Fibroblast of mammary gland (primary cell): ENCODE measurements around the gene NFKBIA.

Experiments
- DNase-seq: peaks from one replicate; pipeline ENCODE4 v3.0.0-alpha.2; 2010; ENCODE audit warnings: low read depth
- H3K4me3 ChIP-seq: 2 replicates; pipeline ENCODE4 v1.5.1; 2011; ENCODE audit warnings: low read depth, mild to moderate bottlenecking, low read length, moderate library complexity; ENCODE audit not compliant: control insufficient read depth
- TF ChIP-seq, protein P1 (sequence below): conservative IDR thresholded peaks from 2 replicates; pipeline ENCODE4 v1.5.1; 2011; ENCODE audit warnings: low read depth, low read length, inconsistent platforms; ENCODE audit not compliant: control insufficient read depth, insufficient read depth

Gene NFKBIA

DNA sequence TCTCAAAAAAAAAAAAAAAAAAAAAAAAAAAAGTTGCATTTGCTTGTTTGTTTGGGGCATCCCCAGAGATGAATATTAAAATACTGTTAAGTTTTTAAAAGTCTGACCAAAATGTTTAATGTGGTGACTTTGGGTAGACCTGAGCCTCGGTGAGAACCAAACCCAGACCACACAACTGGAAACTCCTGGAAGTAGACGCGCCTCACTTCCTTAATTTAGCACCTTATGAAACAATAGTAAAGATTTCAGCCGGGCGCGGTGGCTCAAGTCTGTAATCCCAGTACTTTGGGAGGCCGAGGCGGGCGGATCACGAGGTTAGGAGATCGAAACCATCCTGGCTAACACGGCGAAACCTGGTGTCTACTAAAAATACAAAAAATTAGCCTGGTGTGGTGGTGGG is 9.3 kb downstream of the NFKBIA start:
- DNase-seq, result no peak
- no peak overlapping the region for H3K4me3 ChIP-seq
- TF ChIP-seq, protein P1, sequence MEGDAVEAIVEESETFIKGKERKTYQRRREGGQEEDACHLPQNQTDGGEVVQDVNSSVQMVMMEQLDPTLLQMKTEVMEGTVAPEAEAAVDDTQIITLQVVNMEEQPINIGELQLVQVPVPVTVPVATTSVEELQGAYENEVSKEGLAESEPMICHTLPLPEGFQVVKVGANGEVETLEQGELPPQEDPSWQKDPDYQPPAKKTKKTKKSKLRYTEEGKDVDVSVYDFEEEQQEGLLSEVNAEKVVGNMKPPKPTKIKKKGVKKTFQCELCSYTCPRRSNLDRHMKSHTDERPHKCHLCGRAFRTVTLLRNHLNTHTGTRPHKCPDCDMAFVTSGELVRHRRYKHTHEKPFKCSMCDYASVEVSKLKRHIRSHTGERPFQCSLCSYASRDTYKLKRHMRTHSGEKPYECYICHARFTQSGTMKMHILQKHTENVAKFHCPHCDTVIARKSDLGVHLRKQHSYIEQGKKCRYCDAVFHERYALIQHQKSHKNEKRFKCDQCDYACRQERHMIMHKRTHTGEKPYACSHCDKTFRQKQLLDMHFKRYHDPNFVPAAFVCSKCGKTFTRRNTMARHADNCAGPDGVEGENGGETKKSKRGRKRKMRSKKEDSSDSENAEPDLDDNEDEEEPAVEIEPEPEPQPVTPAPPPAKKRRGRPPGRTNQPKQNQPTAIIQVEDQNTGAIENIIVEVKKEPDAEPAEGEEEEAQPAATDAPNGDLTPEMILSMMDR, result no peak

DNA sequence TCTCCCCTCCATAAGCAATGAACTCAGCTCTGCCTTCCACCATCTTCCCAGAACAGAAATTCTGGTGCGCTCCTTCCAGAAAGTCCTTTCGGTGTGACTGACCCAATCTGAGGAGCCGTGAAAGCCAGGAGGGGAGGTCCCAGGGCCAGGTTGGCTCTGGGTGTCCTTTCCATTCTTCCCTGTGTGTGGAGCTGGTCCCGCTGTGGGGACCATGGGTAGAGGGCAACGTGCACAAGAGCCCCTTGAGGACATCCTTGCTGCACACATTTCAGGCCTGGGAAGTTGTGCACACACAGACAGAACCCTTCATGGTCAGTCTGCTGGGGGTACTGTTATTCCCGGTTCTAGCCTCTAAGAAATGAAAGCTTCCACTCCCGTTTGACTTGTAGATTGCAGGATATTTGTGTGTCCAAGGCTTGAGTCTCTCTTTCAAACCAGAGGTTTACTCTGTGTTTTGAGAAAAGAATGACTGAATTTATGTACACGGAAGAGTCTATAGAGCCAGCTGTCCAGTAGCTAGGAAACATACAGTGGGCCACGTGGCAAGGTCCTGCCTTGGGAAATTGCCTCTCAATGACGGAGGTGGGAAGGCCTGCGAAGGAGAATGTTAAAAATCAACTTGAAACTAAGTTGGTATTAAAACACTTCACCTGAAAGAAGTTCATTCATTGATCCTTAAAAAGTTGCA is 10.1 kb downstream of the NFKBIA start:
- DNase-seq, result no peak
- no peak overlapping the region for H3K4me3 ChIP-seq
- TF ChIP-seq, protein P1, result no peak

DNA sequence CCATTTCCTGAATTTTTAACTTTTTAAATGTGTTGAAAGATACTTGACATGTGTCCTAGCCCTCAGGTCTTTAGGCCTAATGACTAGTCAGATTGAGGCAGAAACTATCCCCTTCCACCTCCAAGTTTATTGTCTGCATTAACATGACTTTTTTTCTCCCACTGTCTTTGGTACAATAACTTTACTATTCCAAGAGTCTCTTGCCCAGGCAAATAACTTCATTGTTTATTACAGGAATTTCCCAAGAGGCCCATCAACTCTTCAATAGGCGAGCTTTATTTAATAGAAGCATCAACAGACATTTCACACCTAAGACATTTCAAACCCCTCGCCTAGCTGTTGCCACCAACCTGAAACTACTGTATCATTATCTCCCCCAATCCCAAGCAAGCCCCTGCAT is 10.7 kb downstream of the NFKBIA start:
- TF ChIP-seq, protein P1, result no peak
- no peak overlapping the region for H3K4me3 ChIP-seq
- no peak for DNase-seq

DNA sequence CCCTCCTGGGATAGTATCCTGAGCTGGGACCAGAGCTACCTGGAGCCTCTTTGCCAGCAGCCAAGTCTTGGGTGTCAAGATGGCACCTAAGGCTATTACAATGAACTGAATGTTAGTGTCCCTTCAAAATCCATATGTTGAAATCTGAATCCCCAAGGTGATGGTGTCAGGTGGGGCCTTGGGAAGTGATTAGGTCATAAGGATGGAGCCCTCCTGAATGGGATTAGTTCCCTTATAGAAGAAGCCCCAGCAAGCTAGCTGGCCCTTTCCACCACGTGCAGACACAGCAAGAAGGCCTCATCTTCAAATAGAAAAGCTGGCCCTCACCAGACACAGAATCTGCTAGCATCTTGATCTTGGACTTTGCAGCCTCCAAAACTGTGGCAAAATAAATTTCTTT is 12.4 kb downstream of the NFKBIA start:
- no peak overlapping the region for H3K4me3 ChIP-seq
- TF ChIP-seq, protein P1, result no peak
- no peak for DNase-seq

DNA sequence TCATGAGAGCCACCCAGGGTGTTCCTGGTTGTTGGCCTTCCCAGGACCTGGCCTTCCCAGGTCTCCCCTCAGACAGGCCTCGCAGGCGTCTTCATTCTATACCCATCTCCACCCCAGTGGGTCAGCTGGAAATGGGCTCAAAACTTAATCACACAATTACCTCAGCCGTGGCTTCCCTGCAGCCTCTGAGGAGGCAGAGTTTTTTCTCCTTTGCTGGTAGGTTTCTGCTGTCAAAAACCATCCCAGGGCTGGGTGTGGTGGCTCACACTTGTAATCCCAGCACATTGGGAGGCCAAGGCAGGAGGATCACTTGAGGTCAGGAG is 13.2 kb downstream of the NFKBIA start:
- TF ChIP-seq, protein P1, result no peak
- DNase-seq, result no peak

DNA sequence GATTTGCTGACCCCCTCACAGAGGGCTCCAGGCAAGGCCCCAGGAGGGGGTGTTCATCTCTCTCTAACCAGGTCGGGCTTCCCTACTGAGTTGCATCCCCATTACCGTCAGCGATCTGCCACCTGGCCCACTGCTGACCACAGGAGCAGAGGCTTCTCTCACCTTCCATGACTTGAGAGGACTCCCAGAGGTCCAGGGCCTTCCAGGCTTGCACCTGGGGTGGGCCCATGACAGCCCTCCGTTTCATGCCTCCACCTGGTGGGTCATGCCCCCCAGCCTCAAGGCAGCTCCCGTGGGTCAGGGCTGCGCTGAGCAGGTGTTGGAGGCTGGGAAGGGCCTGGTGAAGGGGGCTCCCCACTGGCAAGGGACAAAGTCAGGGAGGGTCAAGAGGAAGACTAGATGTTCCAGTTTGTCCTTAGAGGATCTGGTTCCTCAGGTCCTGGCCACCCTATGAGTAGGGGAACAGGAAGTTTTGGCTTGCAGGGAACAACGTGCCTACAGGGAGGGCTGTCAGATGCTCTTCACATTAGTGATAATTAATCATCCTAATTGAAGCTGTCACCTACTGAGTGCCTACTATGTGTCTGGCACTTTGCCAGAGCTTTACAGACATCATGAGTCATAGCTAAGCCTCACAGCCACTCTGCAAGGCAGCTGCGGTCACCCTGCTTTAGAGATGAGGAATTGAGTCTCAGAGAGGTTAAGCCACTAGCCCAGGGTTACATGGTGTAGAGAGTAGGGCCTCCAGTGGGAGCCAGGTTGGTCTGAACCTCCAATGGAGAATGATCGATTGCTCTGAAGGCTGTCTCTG is 13.8 kb downstream of the NFKBIA start:
- no peak overlapping the region for H3K4me3 ChIP-seq
- peak; percentile 45 for DNase-seq
- TF ChIP-seq, protein P1, result no peak

More for the DNA sequence above, 13.2 kb downstream of the NFKBIA start:
- no peak overlapping the region for H3K4me3 ChIP-seq
